ENCODE results near the gene KAT2A.

KAT2A gene

GRCh38 chr17:42065201-42065600, 56.0 kb downstream of the KAT2A start:
- no peak overlapping the region for H3K4me3 ChIP-seq (ENCODE audit: low read depth, low read length)
- TF ChIP-seq, protein P1, sequence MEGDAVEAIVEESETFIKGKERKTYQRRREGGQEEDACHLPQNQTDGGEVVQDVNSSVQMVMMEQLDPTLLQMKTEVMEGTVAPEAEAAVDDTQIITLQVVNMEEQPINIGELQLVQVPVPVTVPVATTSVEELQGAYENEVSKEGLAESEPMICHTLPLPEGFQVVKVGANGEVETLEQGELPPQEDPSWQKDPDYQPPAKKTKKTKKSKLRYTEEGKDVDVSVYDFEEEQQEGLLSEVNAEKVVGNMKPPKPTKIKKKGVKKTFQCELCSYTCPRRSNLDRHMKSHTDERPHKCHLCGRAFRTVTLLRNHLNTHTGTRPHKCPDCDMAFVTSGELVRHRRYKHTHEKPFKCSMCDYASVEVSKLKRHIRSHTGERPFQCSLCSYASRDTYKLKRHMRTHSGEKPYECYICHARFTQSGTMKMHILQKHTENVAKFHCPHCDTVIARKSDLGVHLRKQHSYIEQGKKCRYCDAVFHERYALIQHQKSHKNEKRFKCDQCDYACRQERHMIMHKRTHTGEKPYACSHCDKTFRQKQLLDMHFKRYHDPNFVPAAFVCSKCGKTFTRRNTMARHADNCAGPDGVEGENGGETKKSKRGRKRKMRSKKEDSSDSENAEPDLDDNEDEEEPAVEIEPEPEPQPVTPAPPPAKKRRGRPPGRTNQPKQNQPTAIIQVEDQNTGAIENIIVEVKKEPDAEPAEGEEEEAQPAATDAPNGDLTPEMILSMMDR (IDR thresholded peaks at IDR 0.05; ENCODE audit: low read depth, low read length), result no peak
